ENCODE measurements around the gene OTUD4. TPM values are rescaled to one million over a fixed set of nuclear protein-coding genes. Genes with fewer than 3 reads are reported as not detected.
"Not testable (repeated sequence)": the region's sequence is repeated elsewhere in the genome, so short reads cannot be mapped to it uniquely, and the experiment has no call there.

Gene OTUD4
- total RNA-seq, 1 donor from 2014 or later, result 43.1 TPM

- Mint-ChIP-seq H3K27ac (ENCODE audit: unreplicated experiment) (no peak overlapping the region), H3K4me1 (ENCODE audit: unreplicated experiment) (peaks cover 15% of the 10 kb centered on the region)
- no peak for TF ChIP-seq CTCF (IDR thresholded peaks at IDR 0.05; ENCODE audit: unreplicated experiment)
Measured at GRCh38 chr4:145186729-145187128, 6.3 kb upstream of the OTUD4 start.

GRCh38 chr4:145183581-145183980 is 3.2 kb upstream of the OTUD4 start:
- Mint-ChIP-seq H3K9me3 (ENCODE audit: unreplicated experiment) (no peaks in the 10 kb centered on the region), H3K27ac (ENCODE audit: unreplicated experiment) (no peak overlapping the region), H3K4me3 (ENCODE audit: unreplicated experiment) (no peak overlapping the region), H3K36me3 (ENCODE audit: low read depth, unreplicated experiment) (peaks cover 6% of the 10 kb centered on the region), H3K4me1 (ENCODE audit: unreplicated experiment) (peaks cover 15% of the 10 kb centered on the region), H3K27me3 (ENCODE audit: unreplicated experiment) (peaks cover 13% of the 10 kb centered on the region)
- DNase-seq (ENCODE audit: low spot score), result no peak
- TF ChIP-seq CTCF (IDR thresholded peaks at IDR 0.05; ENCODE audit: unreplicated experiment), result no peak

More at GRCh38 chr4:145186729-145187128, 6.3 kb upstream of the OTUD4 start:
- DNase-seq (ENCODE audit: low spot score), result no peak
- H3K9me3 Mint-ChIP-seq (ENCODE audit: unreplicated experiment), result no peaks in the 10 kb centered on the region
- peaks cover 2% of the 10 kb centered on the region for H3K27me3 Mint-ChIP-seq (ENCODE audit: unreplicated experiment)
- no peaks in the 10 kb centered on the region for H3K36me3 Mint-ChIP-seq (ENCODE audit: low read depth, unreplicated experiment)
- H3K4me3 Mint-ChIP-seq (ENCODE audit: unreplicated experiment), result no peak overlapping the region

- Mint-ChIP-seq H3K36me3 (ENCODE audit: low read depth, unreplicated experiment) (peaks cover 6% of the 10 kb centered on the region), H3K4me3 (ENCODE audit: unreplicated experiment) (no peak overlapping the region), H3K4me1 (ENCODE audit: unreplicated experiment) (peaks cover 18% of the 10 kb centered on the region), H3K27ac (ENCODE audit: unreplicated experiment) (no peak overlapping the region), H3K9me3 (ENCODE audit: unreplicated experiment) (no peaks in the 10 kb centered on the region), H3K27me3 (ENCODE audit: unreplicated experiment) (peaks cover 13% of the 10 kb centered on the region)
- no peak for DNase-seq (ENCODE audit: low spot score)
- TF ChIP-seq CTCF (IDR thresholded peaks at IDR 0.05; ENCODE audit: unreplicated experiment), result no peak
Measured at GRCh38 chr4:145183023-145183422, 2.6 kb upstream of the OTUD4 start.

- no peak for TF ChIP-seq CTCF (IDR thresholded peaks at IDR 0.05; ENCODE audit: unreplicated experiment)
- no peak for DNase-seq (ENCODE audit: low spot score)
- peaks cover 6% of the 10 kb centered on the region for H3K36me3 Mint-ChIP-seq (ENCODE audit: low read depth, unreplicated experiment)
- peaks cover 22% of the 10 kb centered on the region for H3K4me1 Mint-ChIP-seq (ENCODE audit: unreplicated experiment)
- no peaks in the 10 kb centered on the region for H3K9me3 Mint-ChIP-seq (ENCODE audit: unreplicated experiment)
- no peak overlapping the region for H3K27ac Mint-ChIP-seq (ENCODE audit: unreplicated experiment)
- peaks cover 13% of the 10 kb centered on the region for H3K27me3 Mint-ChIP-seq (ENCODE audit: unreplicated experiment)
- H3K4me3 Mint-ChIP-seq (ENCODE audit: unreplicated experiment), result peak overlapping the region; percentile 72
Measured at GRCh38 chr4:145182222-145182621, 1.8 kb upstream of the OTUD4 start.

GRCh38 chr4:145181091-145181501 is 707 bp upstream of the OTUD4 start:
- peaks cover 22% of the 10 kb centered on the region for H3K4me1 Mint-ChIP-seq (ENCODE audit: unreplicated experiment)
- H3K27ac Mint-ChIP-seq (ENCODE audit: unreplicated experiment), result peak overlapping the region; percentile 92
- DNase-seq (ENCODE audit: low spot score), result no peak
- peak overlapping the region; percentile 93 for H3K4me3 Mint-ChIP-seq (ENCODE audit: unreplicated experiment)
- H3K9me3 Mint-ChIP-seq (ENCODE audit: unreplicated experiment), result no peaks in the 10 kb centered on the region
- peaks cover 13% of the 10 kb centered on the region for H3K27me3 Mint-ChIP-seq (ENCODE audit: unreplicated experiment)
- peaks cover 6% of the 10 kb centered on the region for H3K36me3 Mint-ChIP-seq (ENCODE audit: low read depth, unreplicated experiment)
- TF ChIP-seq CTCF (IDR thresholded peaks at IDR 0.05; ENCODE audit: unreplicated experiment), result no peak

GRCh38 chr4:145179861-145180297 is 510 bp downstream of the OTUD4 start:
- not testable (repeated sequence) for H3K36me3 Mint-ChIP-seq (ENCODE audit: low read depth, unreplicated experiment)

More at GRCh38 chr4:145179861-145180297, 510 bp downstream of the OTUD4 start:
- not testable (repeated sequence) for H3K9me3 Mint-ChIP-seq (ENCODE audit: unreplicated experiment)
- Mint-ChIP-seq H3K4me3 (ENCODE audit: unreplicated experiment) (peak overlapping the region; percentile 88), H3K27ac (ENCODE audit: unreplicated experiment) (peak overlapping the region; percentile 72), H3K4me1 (ENCODE audit: unreplicated experiment) (peaks cover 24% of the 10 kb centered on the region), H3K27me3 (ENCODE audit: unreplicated experiment) (peaks cover 13% of the 10 kb centered on the region)
- peak; percentile 52 for DNase-seq (ENCODE audit: low spot score)
